Liver (tissue), 9 donors: ENCODE measurements around the gene MYH7B. TPM values are rescaled to one million over a fixed set of nuclear protein-coding genes. Genes with fewer than 3 reads are reported as not detected.

Source experiments
- DNase-seq: peaks from one replicate; pipeline ENCODE4 v3.0.0-alpha.2; 2017; ENCODE audit warnings: low spot score
- H3K27ac ChIP-seq, 2 donors: one replicate each; pipeline ENCODE4 v1.7.0; 2013; ENCODE audit warnings: inconsistent platforms in 2 of 2, low read length in 2 of 2, control low read depth in 1 of 2, low read depth in 1 of 2, mild to moderate bottlenecking in 1 of 2
- H3K27me3 ChIP-seq, 4 donors: one replicate each; pipeline versions ENCODE4 v1.6.1 to v1.7.0; 2013; ENCODE audit warnings: low read length in 3 of 4, inconsistent platforms in 1 of 4, mild to moderate bottlenecking in 1 of 4, moderate library complexity in 1 of 4; ENCODE audit not compliant: control insufficient read depth in 4 of 4, insufficient read depth in 4 of 4
- H3K36me3 ChIP-seq, 4 donors: one replicate each; pipeline versions ENCODE4 v1.6.1 to v1.7.0; 2013; ENCODE audit warnings: low read length in 3 of 4, mild to moderate bottlenecking in 3 of 4, low read depth in 1 of 4, moderate library complexity in 1 of 4; ENCODE audit not compliant: control insufficient read depth in 4 of 4, insufficient read depth in 3 of 4
- H3K4me1 ChIP-seq, 4 donors: one replicate each; pipeline versions ENCODE4 v1.6.1 to v1.7.0; 2013; ENCODE audit warnings: low read length in 3 of 4, mild to moderate bottlenecking in 3 of 4, moderate library complexity in 1 of 4; ENCODE audit not compliant: control insufficient read depth in 4 of 4, insufficient read depth in 4 of 4
- H3K4me3 ChIP-seq, 3 donors: one replicate each; pipeline versions ENCODE4 v1.6.1 to v1.7.0; 2013; ENCODE audit warnings: low read length in 3 of 3, control low read depth in 1 of 3, low read depth in 1 of 3, mild to moderate bottlenecking in 1 of 3
- H3K9ac ChIP-seq, 2 donors: one replicate each; pipeline ENCODE4 v1.7.0; 2013; ENCODE audit warnings: low read length in 2 of 2, mild to moderate bottlenecking in 2 of 2, moderate library complexity in 2 of 2, control low read depth in 1 of 2, low read depth in 1 of 2
- H3K9me3 ChIP-seq, 4 donors: one replicate each; pipeline versions ENCODE4 v1.6.1 to v1.7.0; 2013; ENCODE audit warnings: low read length in 3 of 4; ENCODE audit not compliant: control insufficient read depth in 4 of 4
- GABPA ChIP-seq, 2 donors: IDR thresholded peaks in 1 of 2; conservative IDR thresholded peaks in 1 of 2; 2 replicates each; pipeline ENCODE4 v1.6.1; 2016; ENCODE audit warnings: antibody characterized with exemption in 2 of 2, mild to moderate bottlenecking in 1 of 2, moderate library complexity in 1 of 2
- HNF4A ChIP-seq, 2 donors: conservative IDR thresholded peaks; 2 replicates each; pipeline ENCODE4 v1.6.1; 2016; ENCODE audit warnings: antibody characterized with exemption in 2 of 2, mild to moderate bottlenecking in 2 of 2
- HNF4G ChIP-seq: IDR thresholded peaks from 2 replicates; pipeline ENCODE4 v1.6.1; 2016; ENCODE audit warnings: antibody characterized with exemption
- JUND ChIP-seq, 2 donors: IDR thresholded peaks; 2 replicates each; pipeline ENCODE4 v1.6.1; 2016; ENCODE audit warnings: antibody characterized with exemption in 2 of 2
- NR2F2 ChIP-seq: IDR thresholded peaks from 2 replicates; pipeline ENCODE4 v1.6.1; 2016; ENCODE audit warnings: antibody characterized with exemption
- RAD21 ChIP-seq, 2 donors: IDR thresholded peaks; 2 replicates each; pipeline ENCODE4 v1.6.1; 2016; ENCODE audit warnings: antibody characterized with exemption in 2 of 2, mild to moderate bottlenecking in 2 of 2
- RXRA ChIP-seq, 2 donors: IDR thresholded peaks; 2 replicates each; pipeline ENCODE4 v1.6.1; 2017 to 2018; ENCODE audit warnings: antibody characterized with exemption in 2 of 2, mild to moderate bottlenecking in 1 of 2
- SP1 ChIP-seq: IDR thresholded peaks from 2 replicates; pipeline ENCODE4 v1.6.1; 2018; ENCODE audit warnings: antibody characterized with exemption, mild to moderate bottlenecking
- YY1 ChIP-seq: IDR thresholded peaks from 2 replicates; pipeline ENCODE4 v1.6.1; 2016; ENCODE audit warnings: antibody characterized with exemption, mild to moderate bottlenecking
- WGBS: extraction: QIAGEN DNeasy Blood & Tissue Kit; methylation state at CpG from one replicate; pipeline ENCODE4 v1.1.7; 2013; 5-methylcytosine and 5-hydroxymethylcytosine counted together
- polyA plus RNA-seq, 2 donors: library from polyadenylated mRNA; stranded (reverse) in 1 of 2; unstranded in 1 of 2; fragments of 200-250 nt in 1 of 2; fragments of >200 nt in 1 of 2; fragmentation: Nextera tagmentation in 1 of 2; extraction: Ambion mirVana in 1 of 2; gene quantifications; one replicate each; pipeline versions ENCODE4 v1.2.1 to v1.2.3, GENCODE V29; 2013 to 2015
- total RNA-seq, 2 donors: library from RNA; depleted of rRNA; stranded (reverse); fragments of >200 nt; gene quantifications; one replicate each; pipeline ENCODE4 v1.2.3, GENCODE V29; 2014
- TF ChIP-seq, protein P1 (sequence below): IDR thresholded peaks from 2 replicates; pipeline ENCODE4 v1.6.1; 2016; ENCODE audit warnings: antibody characterized with exemption
- TF ChIP-seq, protein P2 (sequence below): IDR thresholded peaks from 2 replicates; pipeline ENCODE4 v1.6.1; 2016; ENCODE audit warnings: antibody characterized with exemption, mild to moderate bottlenecking
- donor health status: healthy.
- donor health status: healthy.
- donor health status: healthy.
- donor health status: healthy.
- donor health status: healthy.

MYH7B gene
- total and polyA plus RNA-seq, 4 donors: 0.12 to 0.33 (median 0.24) TPM

GRCh38 chr20:34907616-34908469 lies 47.8 kb upstream of the MYH7B start:
- H3K4me3 ChIP-seq: no peak overlapping the region
- no peaks in the 10 kb centered on the region for H3K27me3 ChIP-seq
- 43% methylated on average over 7 of the region's 7 CpGs for WGBS
- peaks cover 0 to 5% (median 0%) of the 10 kb centered on the region in 4 donors for H3K36me3 ChIP-seq
- H3K27ac ChIP-seq: peak overlapping the region; percentile 36 to 39
- H3K4me1 ChIP-seq: peaks cover under 1 to 12% (median 4%) of the 10 kb centered on the region in 4 donors
- TF ChIP-seq HNF4G: no peak
- no peak for TF ChIP-seq YY1
- TF ChIP-seq NR2F2: peak; percentile 87
- DNase-seq: no peak
- no peak overlapping the region for H3K9ac ChIP-seq
- H3K9me3 ChIP-seq: no peaks in the 10 kb centered on the region

DNA sequence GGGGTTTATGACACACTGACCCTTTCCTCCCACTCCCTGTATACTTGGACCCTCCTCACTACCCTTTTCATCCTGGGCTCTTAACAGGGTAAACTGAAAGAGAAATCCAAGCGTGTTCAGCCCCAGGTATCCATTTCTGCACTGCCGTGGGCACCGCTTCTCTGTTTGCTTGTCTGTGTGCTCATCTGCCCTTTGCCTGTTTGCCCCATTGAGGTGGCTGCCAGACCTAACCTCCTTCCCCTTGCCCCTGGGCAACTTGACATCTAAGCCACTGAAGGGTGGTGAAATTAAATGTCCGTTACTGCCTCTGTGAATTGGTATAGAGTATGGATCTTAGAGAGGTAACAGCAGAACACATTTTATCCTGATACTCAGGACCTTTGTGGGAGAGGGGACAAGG lies 40.5 kb upstream of the MYH7B start:
- 44% methylated on average over 4 of the region's 4 CpGs for WGBS

More for the DNA sequence above, 40.5 kb upstream of the MYH7B start:
- no peak overlapping the region for H3K9ac ChIP-seq
- H3K27ac ChIP-seq: peak overlapping the region; percentile 2 to 49
- DNase-seq: no peak
- no peaks in the 10 kb centered on the region for H3K9me3 ChIP-seq
- no peaks in the 10 kb centered on the region for H3K27me3 ChIP-seq
- no peak overlapping the region for H3K4me3 ChIP-seq
- peaks cover 2 to 20% (median 11%) of the 10 kb centered on the region in 4 donors for H3K36me3 ChIP-seq
- peaks cover 7 to 38% (median 27%) of the 10 kb centered on the region in 4 donors for H3K4me1 ChIP-seq
- TF ChIP-seq RXRA (IDR thresholded peaks at IDR 0.05) (peak; percentile 82 to 92), YY1 (peak; percentile 72), HNF4A (conservative IDR thresholded peaks at IDR 0.05) (peak; percentile 81 to 94), NR2F2 (peak; percentile 65), RAD21 (IDR thresholded peaks at IDR 0.05) (peak; percentile 20 to 52), SP1 (peak; percentile 84), GABPA (IDR thresholded peaks at IDR 0.05 in 1 of 2, conservative IDR thresholded peaks at IDR 0.05 in 1 of 2) (no peak), JUND (IDR thresholded peaks at IDR 0.05) (peak in 1 of 2 donors; percentile 49)
- TF ChIP-seq, protein P1, sequence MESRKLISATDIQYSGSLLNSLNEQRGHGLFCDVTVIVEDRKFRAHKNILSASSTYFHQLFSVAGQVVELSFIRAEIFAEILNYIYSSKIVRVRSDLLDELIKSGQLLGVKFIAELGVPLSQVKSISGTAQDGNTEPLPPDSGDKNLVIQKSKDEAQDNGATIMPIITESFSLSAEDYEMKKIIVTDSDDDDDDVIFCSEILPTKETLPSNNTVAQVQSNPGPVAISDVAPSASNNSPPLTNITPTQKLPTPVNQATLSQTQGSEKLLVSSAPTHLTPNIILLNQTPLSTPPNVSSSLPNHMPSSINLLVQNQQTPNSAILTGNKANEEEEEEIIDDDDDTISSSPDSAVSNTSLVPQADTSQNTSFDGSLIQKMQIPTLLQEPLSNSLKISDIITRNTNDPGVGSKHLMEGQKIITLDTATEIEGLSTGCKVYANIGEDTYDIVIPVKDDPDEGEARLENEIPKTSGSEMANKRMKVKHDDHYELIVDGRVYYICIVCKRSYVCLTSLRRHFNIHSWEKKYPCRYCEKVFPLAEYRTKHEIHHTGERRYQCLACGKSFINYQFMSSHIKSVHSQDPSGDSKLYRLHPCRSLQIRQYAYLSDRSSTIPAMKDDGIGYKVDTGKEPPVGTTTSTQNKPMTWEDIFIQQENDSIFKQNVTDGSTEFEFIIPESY: no peak
- TF ChIP-seq, protein P2, sequence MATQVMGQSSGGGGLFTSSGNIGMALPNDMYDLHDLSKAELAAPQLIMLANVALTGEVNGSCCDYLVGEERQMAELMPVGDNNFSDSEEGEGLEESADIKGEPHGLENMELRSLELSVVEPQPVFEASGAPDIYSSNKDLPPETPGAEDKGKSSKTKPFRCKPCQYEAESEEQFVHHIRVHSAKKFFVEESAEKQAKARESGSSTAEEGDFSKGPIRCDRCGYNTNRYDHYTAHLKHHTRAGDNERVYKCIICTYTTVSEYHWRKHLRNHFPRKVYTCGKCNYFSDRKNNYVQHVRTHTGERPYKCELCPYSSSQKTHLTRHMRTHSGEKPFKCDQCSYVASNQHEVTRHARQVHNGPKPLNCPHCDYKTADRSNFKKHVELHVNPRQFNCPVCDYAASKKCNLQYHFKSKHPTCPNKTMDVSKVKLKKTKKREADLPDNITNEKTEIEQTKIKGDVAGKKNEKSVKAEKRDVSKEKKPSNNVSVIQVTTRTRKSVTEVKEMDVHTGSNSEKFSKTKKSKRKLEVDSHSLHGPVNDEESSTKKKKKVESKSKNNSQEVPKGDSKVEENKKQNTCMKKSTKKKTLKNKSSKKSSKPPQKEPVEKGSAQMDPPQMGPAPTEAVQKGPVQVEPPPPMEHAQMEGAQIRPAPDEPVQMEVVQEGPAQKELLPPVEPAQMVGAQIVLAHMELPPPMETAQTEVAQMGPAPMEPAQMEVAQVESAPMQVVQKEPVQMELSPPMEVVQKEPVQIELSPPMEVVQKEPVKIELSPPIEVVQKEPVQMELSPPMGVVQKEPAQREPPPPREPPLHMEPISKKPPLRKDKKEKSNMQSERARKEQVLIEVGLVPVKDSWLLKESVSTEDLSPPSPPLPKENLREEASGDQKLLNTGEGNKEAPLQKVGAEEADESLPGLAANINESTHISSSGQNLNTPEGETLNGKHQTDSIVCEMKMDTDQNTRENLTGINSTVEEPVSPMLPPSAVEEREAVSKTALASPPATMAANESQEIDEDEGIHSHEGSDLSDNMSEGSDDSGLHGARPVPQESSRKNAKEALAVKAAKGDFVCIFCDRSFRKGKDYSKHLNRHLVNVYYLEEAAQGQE: peak; percentile 17
